ENCODE results near the gene CALHM1.
A peak's percentile ranks its signal among the peaks of the same experiment; 100 is the strongest.

CALHM1 gene

GRCh38 chr10:103455235-103455634, 3.5 kb downstream of the CALHM1 start:
- DNase-seq (ENCODE audit: low read depth): no peak

GRCh38 chr10:103454026-103454425, 4.7 kb downstream of the CALHM1 start:
- DNase-seq (ENCODE audit: low read depth): no peak

- DNase-seq (ENCODE audit: low read depth): no peak
Observed at GRCh38 chr10:103452506-103453230, 6.0 kb downstream of the CALHM1 start.

GRCh38 chr10:103451831-103452505, 6.7 kb downstream of the CALHM1 start, which contains the start of gene CALHM2:
Gene CALHM2 (minus strand): TSS chr10:103452370. CDS start chr10:103449941, 2,429 bp downstream.
- peak; percentile 25 for DNase-seq (ENCODE audit: low read depth)

- DNase-seq (ENCODE audit: low read depth): peak; percentile 21
Observed at GRCh38 chr10:103451091-103451813, 7.4 kb downstream of the CALHM1 start.

- no peak for DNase-seq (ENCODE audit: low read depth)
Observed at GRCh38 chr10:103450201-103450695, 8.5 kb downstream of the CALHM1 start.

GRCh38 chr10:103449208-103450144, 9.2 kb downstream of the CALHM1 start:
- no peak for DNase-seq (ENCODE audit: low read depth)

GRCh38 chr10:103448746-103449145, 10.0 kb downstream of the CALHM1 start:
- no peak for DNase-seq (ENCODE audit: low read depth)

- no peak for DNase-seq (ENCODE audit: low read depth)
Observed at GRCh38 chr10:103447187-103447586, 11.5 kb downstream of the CALHM1 start.

- DNase-seq (ENCODE audit: low read depth): no peak
Observed at GRCh38 chr10:103445767-103446567, 12.7 kb downstream of the CALHM1 start.

GRCh38 chr10:103445366-103445765, 13.3 kb downstream of the CALHM1 start:
- DNase-seq (ENCODE audit: low read depth): no peak

GRCh38 chr10:103444478-103444877, 14.2 kb downstream of the CALHM1 start:
- DNase-seq (ENCODE audit: low read depth): no peak

GRCh38 chr10:103443475-103444185, 15.1 kb downstream of the CALHM1 start:
- DNase-seq (ENCODE audit: low read depth): no peak

GRCh38 chr10:103442031-103442461, 16.7 kb downstream of the CALHM1 start:
- DNase-seq (ENCODE audit: low read depth): no peak

GRCh38 chr10:103441611-103442010, 17.1 kb downstream of the CALHM1 start:
- DNase-seq (ENCODE audit: low read depth): no peak

- no peak for DNase-seq (ENCODE audit: low read depth)
Observed at GRCh38 chr10:103441206-103441605, 17.5 kb downstream of the CALHM1 start.

GRCh38 chr10:103440416-103440815, 18.3 kb downstream of the CALHM1 start:
- no peak for DNase-seq (ENCODE audit: low read depth)

GRCh38 chr10:103439776-103440175, 18.9 kb downstream of the CALHM1 start:
- no peak for DNase-seq (ENCODE audit: low read depth)

GRCh38 chr10:103433858-103434257, 24.8 kb downstream of the CALHM1 start:
- DNase-seq (ENCODE audit: low read depth): no peak

GRCh38 chr10:103431902-103432301, 26.8 kb downstream of the CALHM1 start:
- no peak for DNase-seq (ENCODE audit: low read depth)
